ENCODE data around the gene DOK4.

DNA sequence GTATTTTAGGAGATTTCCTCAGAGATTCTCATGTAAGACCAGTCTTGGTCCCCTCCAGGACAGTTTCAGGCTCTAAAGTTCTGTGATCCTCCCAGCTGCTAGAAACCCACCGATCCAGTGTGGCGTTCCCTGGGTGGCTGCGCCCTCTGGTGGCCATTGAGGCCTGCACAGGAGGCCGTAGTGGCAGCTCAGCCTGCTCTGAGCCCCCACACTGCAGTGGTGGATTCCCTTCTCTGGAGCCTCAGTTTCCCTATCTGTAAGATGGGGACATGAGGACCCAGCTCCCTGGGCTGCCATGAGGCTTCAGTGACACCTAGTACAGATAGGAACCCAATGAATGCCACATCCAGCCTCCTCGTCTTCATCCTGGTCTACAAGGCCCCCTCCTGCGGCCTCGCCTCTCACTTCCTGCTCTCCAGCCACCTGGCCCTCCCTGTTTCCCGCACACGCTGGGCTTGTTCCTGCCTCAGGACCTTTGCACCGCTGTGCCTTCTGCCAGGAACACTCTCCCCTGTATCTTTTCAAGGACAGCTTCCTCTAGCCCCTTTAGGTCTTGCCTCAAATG is 33.6 kb upstream of the DOK4 start:
- TF ChIP-seq, protein P1, sequence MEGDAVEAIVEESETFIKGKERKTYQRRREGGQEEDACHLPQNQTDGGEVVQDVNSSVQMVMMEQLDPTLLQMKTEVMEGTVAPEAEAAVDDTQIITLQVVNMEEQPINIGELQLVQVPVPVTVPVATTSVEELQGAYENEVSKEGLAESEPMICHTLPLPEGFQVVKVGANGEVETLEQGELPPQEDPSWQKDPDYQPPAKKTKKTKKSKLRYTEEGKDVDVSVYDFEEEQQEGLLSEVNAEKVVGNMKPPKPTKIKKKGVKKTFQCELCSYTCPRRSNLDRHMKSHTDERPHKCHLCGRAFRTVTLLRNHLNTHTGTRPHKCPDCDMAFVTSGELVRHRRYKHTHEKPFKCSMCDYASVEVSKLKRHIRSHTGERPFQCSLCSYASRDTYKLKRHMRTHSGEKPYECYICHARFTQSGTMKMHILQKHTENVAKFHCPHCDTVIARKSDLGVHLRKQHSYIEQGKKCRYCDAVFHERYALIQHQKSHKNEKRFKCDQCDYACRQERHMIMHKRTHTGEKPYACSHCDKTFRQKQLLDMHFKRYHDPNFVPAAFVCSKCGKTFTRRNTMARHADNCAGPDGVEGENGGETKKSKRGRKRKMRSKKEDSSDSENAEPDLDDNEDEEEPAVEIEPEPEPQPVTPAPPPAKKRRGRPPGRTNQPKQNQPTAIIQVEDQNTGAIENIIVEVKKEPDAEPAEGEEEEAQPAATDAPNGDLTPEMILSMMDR (IDR thresholded peaks at IDR 0.05; ENCODE audit: low read depth, low read length): peak; percentile 99
- no peak for TF ChIP-seq POLR2A (IDR thresholded peaks at IDR 0.05; ENCODE audit: extremely low read depth, insufficient read length)

All from NB4 (cell line).